GM18505 (cell line): ENCODE results near the gene PMIS2.
A peak's percentile ranks its signal among the peaks of the same experiment; 100 is the strongest.

Source experiments
- ATAC-seq: cut with Tn5 transposase; IDR thresholded peaks from one replicate; pipeline ENCODE4 v1.9.1; 2021; ENCODE audit not compliant: unreplicated experiment
- POLR2A ChIP-seq: IDR thresholded peaks from 4 replicates; pipeline ENCODE4 v1.6.1; 2011; ENCODE audit warnings: borderline replicate concordance; ENCODE audit not compliant: insufficient read depth, insufficient read length; ENCODE audit errors: extremely low read depth

Gene PMIS2

DNA sequence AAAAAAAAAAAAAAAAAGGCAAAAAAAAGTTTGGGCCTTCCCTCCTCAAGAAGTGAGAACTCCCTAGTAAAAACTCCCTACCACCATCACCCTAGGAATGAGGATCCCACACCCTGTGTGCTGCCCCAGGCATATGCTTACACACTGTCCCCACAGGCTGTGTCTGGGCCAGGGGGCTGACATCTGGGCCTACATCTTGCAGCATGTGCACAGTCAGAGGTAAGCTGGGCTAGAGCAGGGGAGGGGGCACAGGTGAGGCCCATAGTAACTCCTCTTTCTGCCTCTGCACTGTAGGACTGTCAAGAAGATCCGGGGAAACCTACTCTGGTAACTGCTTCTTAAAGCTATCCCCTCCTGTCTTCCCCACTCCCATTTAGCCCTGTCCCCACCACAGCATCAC, 27.6 kb downstream of the PMIS2 start:
- TF ChIP-seq POLR2A = no peak
- no peak for ATAC-seq

DNA sequence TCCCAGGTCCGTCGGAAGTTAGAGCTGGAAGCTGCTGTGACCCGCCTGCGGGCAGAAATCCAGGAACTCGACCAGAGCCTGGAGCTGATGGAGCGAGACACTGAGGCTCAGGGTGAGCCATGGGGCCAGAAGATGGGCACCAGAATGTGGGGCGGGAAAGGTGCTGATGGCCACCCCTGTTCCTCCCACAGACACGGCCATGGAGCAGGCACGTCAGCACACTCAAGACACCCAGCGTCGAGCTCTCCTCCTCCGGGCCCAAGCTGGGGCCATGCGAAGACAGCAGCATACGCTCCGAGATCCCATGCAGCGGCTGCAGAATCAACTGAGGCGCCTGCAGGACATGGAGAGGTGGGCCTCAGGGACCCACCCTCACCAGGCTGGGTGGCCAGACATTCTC, 29.1 kb downstream of the PMIS2 start:
- no peak for TF ChIP-seq POLR2A
- ATAC-seq = no peak

DNA sequence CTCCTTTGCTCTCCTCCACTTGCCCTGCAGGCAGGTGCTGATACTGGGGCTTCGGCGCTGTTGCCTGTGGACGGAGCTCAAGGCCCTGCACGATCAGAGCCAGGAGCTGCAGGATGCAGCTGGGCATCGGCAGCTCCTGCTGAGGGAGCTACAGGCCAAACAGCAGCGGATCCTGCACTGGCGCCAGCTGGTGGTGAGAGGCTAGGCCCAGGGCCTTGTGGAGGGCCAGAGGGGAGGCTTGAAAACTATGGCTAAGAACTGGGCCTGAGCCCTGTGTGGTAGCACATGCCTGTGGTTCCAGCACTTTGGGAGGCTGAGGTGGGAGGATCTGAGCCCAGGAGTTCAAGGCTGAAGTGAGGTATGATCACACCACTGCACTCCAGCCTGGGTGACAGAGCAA, 32.9 kb downstream of the PMIS2 start:
- no peak for ATAC-seq
- no peak for TF ChIP-seq POLR2A

DNA sequence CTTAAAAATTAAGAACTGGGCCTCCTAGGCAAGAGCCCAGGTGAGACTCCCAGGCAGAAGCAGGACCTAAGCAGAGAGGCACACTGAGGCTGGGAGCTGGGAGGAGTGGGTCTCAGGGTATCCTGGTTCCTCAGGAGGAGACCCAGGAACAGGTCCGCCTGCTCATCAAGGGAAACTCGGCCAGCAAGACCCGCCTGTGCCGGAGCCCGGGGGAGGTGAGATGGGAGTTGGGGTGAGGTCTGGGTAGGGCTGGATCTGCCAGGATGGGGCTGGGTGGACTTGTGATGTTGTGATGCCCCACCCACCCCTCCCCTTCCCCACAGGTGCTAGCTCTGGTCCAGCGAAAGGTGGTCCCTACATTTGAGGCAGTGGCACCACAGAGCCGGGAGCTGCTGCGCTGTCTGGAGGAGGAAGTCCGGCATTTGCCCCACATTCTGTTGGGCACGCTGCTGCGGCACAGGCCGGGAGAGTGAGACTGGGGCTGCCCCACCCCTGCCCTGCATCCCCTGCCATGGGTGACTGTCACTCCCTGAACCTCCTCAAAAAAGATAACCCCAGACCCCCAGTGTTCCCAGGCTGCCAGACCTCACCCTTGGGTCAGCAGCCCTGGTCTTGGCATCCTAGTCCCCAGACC, 33.4 kb downstream of the PMIS2 start:
- ATAC-seq = no peak
- TF ChIP-seq POLR2A = no peak

DNA sequence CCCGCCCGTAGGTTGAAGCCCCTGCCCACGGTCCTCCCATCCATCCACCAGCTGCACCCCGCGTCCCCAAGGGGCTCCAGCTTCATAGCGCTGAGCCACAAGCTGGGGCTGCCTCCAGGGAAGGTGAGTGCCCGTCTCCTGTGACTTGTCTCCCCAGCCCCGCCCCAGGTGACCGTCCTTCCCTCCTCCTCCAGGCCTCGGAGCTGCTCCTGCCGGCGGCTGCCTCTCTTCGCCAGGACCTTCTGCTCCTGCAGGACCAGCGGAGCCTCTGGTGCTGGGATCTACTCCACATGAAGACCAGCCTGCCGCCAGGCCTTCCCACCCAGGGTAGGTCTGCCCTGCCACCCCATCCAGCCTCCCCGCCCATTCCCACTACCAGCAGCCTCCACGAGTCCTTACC, 34.0 kb downstream of the PMIS2 start:
- ATAC-seq = no peak
- no peak for TF ChIP-seq POLR2A

DNA sequence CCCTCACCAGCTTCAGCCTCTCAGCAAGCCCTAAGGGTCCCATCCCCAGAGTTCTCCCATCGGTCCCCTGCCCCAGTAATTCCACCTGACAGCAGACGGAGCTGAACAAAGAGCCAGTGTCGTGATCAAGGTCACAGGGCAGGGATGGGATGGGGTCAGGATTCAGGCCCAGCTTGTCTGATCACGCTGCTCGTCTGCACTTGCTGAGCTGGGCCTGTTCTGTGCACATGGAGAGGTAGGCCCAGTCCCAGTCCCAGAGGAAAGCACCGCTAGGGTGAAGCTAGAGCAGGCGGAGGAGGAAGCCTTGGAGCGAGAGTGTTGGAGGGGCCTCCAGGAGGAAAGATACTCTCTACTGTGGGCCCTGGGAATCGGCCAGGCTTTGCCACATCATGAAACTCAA, 35.7 kb downstream of the PMIS2 start:
- no peak for ATAC-seq
- TF ChIP-seq POLR2A = no peak

DNA sequence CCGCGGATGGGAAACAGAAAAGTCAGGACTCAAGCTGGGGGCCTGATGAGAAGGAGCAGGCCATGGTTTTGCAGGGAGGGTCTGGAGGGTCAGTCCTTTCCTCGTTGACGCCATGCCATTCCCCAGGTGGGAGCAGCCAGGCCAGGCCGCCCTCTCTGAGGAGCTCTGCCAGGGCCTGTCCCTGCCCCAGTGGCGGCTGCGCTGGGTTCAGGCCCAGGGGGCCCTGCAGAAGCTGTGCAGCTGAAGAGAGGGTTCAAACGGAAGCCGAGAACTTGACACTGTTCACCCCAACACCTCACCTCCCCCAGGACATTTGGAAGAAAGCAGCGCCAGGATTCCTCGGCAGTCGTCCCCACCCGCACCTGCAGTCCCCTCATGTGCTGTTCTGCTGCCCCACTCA, 36.8 kb downstream of the PMIS2 start:
- ATAC-seq = no peak
- no peak for TF ChIP-seq POLR2A

DNA sequence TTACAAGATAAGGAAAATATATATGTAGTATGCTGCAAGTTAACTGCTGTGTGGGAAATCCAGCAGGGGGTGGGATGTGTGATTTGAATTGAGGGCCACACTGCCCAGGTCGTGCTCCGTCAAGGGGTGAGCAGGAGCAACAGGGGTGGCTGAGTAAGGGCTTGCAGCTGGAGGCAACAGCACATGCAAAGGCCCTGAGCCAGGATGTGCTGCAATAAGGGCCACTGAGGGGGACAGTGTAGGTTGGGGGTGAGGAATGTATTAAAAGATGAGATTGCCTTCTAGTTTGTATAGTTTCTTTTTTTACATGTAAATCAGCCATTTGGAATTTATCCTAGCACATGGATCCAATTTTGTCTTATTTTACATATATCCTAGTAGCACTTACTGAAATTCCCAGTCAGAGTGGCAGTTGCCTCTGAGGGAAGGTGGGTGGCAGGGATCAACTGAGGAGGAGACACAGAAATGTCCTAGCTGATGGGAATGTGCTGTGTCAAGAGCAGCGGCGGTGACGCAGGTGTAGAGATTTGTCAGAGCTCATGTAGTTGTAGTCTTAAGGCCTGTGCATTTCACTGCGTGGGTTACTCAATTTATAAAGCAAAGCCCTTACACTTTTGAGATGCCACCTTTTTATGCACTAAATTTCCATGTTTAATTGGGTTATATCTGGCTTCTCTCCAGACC, 37.5 kb downstream of the PMIS2 start:
- no peak for ATAC-seq

DNA sequence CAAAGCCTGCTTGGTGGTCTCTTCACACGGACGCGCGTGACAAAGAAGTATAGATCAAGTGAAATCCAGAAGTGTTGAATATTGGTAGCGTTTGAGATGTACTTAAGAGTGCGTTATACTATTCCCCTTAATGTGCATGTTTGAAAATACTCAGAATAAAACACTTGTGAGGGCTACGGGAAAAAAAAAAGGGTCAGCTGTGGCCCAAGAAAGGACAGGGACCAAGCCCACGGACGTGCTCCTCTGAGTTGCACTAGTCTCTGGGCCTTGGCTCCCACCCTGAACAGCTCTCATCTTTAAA, 42.2 kb downstream of the PMIS2 start:
- no peak for ATAC-seq
- no peak for TF ChIP-seq POLR2A

More for the DNA sequence above, 37.5 kb downstream of the PMIS2 start:
- TF ChIP-seq POLR2A = no peak

DNA sequence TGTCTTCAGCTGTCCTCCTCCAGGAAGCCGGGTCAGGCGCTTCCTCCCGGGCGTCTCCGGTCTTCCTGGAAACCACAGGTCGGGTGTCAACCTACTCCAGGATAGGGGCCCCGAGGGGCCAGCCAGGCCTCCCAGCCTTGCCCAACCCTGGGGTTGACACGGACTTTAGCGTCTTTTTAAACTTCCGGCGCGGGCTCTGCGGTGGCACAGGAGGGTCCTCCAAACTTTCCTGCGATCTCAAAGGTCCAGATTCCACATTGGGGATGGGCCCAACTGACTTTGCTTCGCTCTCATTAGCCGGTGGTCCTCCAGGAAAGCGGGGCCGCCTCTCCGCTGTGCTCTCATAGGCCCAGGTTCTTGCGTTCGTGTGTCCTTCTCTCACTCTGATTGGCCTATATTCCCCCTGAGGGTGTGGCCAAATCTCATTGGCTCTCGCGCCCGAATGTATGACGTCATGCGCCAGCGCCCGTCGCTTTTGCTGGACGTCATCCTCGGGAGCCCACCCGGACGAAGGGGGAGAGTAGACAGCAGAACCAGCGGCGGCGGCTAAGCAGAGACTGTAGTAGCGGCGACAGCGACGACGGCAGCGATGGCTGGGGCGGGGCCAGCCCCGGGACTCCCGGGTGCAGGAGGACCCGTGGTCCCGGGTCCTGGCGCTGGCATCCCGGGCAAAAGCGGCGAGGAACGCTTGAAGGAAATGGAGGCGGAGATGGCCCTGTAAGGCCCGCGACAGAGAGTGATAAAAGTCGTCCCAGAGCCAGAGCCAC, 42.8 kb downstream of the PMIS2 start, which contains the start of gene RBM42:
Gene RBM42, plus strand, starts transcription at position 472 of the 767 bp plus-strand sequence. Its CDS starts 118 bp downstream, at position 590.
- TF ChIP-seq POLR2A = peak; percentile 77

DNA sequence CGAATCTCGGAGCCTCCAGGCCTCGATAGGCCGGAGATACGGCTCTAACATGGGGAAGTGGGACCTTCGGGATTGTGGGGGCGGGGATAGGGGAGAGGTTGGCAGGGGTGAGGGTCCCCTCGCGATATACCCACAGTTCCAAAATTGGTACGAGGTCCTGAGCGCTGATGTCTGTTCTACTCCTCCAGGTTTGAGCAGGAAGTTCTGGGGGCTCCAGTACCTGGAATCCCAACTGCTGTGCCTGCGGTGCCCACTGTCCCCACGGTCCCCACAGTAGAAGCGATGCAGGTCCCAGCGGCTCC, 43.3 kb downstream of the PMIS2 start:
- TF ChIP-seq POLR2A = no peak
- ATAC-seq = no peak

More for the DNA sequence above, 42.8 kb downstream of the PMIS2 start, which contains the start of gene RBM42:
- ATAC-seq = peak; percentile 89

DNA sequence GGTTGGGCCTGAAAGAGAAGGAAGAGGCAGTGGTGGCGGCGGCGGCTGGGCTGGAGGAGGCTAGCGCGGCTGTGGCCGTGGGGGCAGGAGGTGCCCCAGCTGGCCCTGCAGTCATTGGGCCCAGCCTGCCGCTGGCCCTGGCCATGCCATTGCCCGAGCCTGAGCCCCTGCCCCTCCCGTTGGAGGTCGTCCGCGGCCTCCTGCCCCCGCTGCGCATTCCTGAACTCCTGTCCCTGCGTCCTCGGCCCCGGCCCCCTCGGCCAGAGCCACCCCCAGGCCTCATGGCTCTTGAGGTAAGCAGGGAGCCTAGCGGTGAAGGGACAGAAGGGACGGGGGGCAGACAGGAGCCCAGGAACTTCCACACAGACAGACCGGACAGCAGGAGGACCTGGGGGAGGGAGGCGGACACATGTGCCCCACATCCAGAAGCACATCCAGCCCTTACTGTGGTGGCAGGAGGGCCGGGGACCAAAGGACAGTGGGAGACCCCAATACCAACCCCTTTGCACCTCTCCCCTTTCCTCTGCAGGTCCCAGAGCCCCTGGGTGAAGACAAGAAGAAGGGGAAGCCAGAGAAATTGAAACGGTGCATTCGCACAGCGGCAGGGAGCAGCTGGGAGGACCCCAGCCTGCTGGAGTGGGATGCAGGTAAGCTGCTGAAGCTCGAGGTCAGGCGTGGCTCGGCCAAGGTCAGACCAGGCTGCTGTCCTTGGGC, 47.9 kb downstream of the PMIS2 start:
- ATAC-seq = no peak
- no peak for TF ChIP-seq POLR2A

DNA sequence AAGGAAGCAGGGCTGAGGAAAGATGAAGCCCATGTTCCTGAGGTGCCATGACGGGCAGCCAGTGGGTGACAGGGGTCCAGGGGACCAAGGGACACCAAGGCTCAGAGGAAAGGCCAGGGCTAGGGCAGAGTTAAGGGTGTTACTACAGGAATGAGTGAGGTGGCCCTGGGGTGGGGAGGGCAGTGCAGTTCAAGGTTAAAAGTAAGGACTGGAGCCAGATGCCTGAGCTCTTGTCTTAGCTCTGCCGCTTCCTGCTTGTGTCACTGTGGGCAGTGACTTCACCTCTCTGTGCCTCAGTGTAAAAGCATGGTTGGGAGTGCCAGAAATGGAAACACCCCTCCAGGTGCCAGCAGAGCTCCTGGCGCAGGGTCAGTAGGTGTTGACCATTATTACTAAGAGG, 50.7 kb downstream of the PMIS2 start:
- TF ChIP-seq POLR2A = no peak
- no peak for ATAC-seq
